ENCODE measurements around the gene MEGF11.

Gene MEGF11

DNA sequence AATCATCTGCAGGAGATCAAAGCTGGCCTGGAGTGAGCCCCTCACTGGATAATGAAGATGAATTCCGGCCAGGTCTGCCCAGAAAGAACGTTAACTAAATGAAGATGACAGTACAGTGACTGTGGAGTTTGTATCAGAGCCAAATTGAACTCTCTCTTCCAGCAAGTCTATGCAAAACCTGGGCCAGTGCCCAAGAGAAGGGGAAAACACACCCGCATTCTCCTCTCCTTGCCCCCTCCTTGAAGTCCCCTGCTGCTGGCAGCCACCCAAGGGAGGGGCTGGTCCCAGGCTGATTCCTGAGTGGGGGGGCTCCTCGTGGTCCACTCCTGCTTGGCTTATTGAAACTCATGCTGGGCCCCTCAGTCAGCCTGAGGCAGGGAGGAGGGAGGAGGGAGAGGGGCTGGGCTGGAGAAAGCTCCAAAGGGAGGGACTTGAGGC, 228.5 kb downstream of the MEGF11 start:
- peaks cover 17% of the 10 kb centered on the region for H3K4me1 Mint-ChIP-seq
- H3K4me3 Mint-ChIP-seq, result no peak overlapping the region
- no peak for DNase-seq
- peaks cover 41% of the 10 kb centered on the region for H3K27me3 Mint-ChIP-seq (ENCODE audit: low read depth, poor library complexity)
- no peak for TF ChIP-seq CTCF (IDR thresholded peaks at IDR 0.05)
- no peaks in the 10 kb centered on the region for H3K36me3 Mint-ChIP-seq (ENCODE audit: low read depth)
- H3K27ac Mint-ChIP-seq, result no peak overlapping the region
- H3K9me3 Mint-ChIP-seq, result no peaks in the 10 kb centered on the region

DNA sequence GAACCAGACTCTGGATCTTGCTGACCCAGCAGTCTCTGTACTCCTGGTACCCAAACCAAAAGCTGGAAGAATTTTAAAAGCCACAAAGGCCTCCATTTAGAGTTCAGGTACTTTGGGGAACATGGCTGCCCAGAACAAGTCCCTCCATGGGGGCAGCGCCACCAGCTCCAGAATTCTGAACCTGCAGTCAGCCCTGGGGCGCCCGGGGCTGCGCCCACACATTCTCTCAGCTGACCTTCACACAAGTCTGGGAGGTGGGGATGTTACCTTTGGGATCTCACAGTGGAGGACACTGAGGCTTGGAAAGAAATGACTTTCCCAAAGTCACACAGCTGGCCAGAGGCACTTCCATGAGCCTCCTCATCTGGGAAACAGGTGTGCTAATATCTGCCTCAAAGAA, 229.4 kb downstream of the MEGF11 start:
- DNase-seq, result no peak
- H3K27ac Mint-ChIP-seq, result no peak overlapping the region
- no peak overlapping the region for H3K4me3 Mint-ChIP-seq
- TF ChIP-seq CTCF (IDR thresholded peaks at IDR 0.05), result no peak
- H3K4me1 Mint-ChIP-seq, result peaks cover 26% of the 10 kb centered on the region
- H3K27me3 Mint-ChIP-seq (ENCODE audit: low read depth, poor library complexity), result peaks cover 38% of the 10 kb centered on the region
- H3K36me3 Mint-ChIP-seq (ENCODE audit: low read depth), result no peaks in the 10 kb centered on the region
- no peaks in the 10 kb centered on the region for H3K9me3 Mint-ChIP-seq

GRCh38 chr15:66023311-66023972, 230.1 kb downstream of the MEGF11 start:
- no peak overlapping the region for H3K4me3 Mint-ChIP-seq
- H3K27ac Mint-ChIP-seq, result no peak overlapping the region
- no peaks in the 10 kb centered on the region for H3K9me3 Mint-ChIP-seq
- no peaks in the 10 kb centered on the region for H3K36me3 Mint-ChIP-seq (ENCODE audit: low read depth)
- no peak for TF ChIP-seq CTCF (IDR thresholded peaks at IDR 0.05)
- no peak for DNase-seq
- H3K27me3 Mint-ChIP-seq (ENCODE audit: low read depth, poor library complexity), result peaks cover 37% of the 10 kb centered on the region
- peaks cover 33% of the 10 kb centered on the region for H3K4me1 Mint-ChIP-seq

DNA sequence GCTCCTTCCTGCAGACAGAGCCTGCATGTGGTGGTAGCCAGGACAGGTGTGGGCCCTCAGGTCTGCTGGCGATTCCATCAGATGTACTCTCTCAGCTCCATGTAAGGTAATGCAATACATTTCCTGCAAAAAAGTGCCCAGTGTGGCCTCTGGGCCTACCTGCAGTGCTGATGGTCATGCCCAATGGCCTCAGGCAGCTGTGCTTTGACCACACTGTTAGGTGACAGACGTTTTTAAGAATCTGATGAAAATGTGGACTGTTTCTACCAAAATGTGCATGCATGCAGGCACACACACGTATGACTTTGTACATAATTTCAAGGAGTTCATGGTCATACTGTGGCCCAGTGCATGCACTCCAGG, 231.4 kb downstream of the MEGF11 start:
- no peak overlapping the region for H3K4me3 Mint-ChIP-seq
- H3K36me3 Mint-ChIP-seq (ENCODE audit: low read depth), result no peaks in the 10 kb centered on the region
- peaks cover 37% of the 10 kb centered on the region for H3K27me3 Mint-ChIP-seq (ENCODE audit: low read depth, poor library complexity)
- H3K4me1 Mint-ChIP-seq, result peaks cover 41% of the 10 kb centered on the region
- no peak for DNase-seq
- no peaks in the 10 kb centered on the region for H3K9me3 Mint-ChIP-seq
- H3K27ac Mint-ChIP-seq, result no peak overlapping the region
- TF ChIP-seq CTCF (IDR thresholded peaks at IDR 0.05), result no peak

DNA sequence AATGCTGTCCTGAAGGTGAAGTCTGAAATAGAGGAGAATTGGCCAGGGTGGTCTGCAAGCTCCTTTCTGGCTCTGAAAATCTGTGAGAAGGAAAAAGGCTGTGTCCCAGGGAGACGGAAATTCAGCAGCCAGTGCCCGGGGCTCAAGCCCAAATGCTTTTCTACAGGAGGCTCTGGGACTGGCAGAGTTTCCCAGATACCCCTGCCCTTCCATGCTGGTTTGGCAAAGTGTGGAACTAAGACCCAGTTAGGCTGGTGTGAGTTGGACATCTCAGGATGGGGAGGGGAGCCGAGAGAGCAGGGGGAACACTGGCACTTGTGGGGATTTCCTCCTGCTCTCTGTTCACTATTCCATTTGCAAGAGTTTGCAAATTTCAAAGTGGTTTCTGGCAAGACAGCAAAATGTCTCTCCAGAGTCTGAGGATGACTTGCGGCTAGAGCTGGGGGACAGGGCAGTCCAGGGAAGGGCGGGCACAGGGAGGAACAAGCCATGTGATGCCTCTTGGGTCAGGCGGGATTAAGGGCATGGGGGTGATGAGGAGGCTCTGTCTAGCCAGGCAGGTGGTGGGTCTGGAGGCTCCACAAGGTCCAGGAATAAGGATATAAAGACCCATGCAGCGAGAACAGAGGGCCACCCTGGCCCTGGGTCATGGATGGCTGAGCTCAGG, 231.9 kb downstream of the MEGF11 start:
- TF ChIP-seq CTCF (IDR thresholded peaks at IDR 0.05), result no peak

More for the DNA sequence above, 231.9 kb downstream of the MEGF11 start:
- H3K4me1 Mint-ChIP-seq, result peaks cover 41% of the 10 kb centered on the region
- peaks cover 33% of the 10 kb centered on the region for H3K27me3 Mint-ChIP-seq (ENCODE audit: low read depth, poor library complexity)
- no peaks in the 10 kb centered on the region for H3K36me3 Mint-ChIP-seq (ENCODE audit: low read depth)
- no peak overlapping the region for H3K4me3 Mint-ChIP-seq
- no peak overlapping the region for H3K27ac Mint-ChIP-seq
- no peak for DNase-seq
- H3K9me3 Mint-ChIP-seq, result no peaks in the 10 kb centered on the region

Measured in nephron progenitor cell (in vitro differentiated cells).